ENCODE results near the gene DYSF.

DYSF gene

GRCh38 chr2:71502941-71503738 is 49.8 kb downstream of the DYSF start:
- no peak for DNase-seq (ENCODE audit: low read depth)

- DNase-seq (ENCODE audit: low read depth), result no peak
These were observed 50.5 kb downstream of the DYSF start for GRCh38 chr2:71503837-71504236.

GRCh38 chr2:71504611-71505010 is 51.2 kb downstream of the DYSF start:
- DNase-seq (ENCODE audit: low read depth), result no peak

- no peak for DNase-seq (ENCODE audit: low read depth)
These were observed 51.9 kb downstream of the DYSF start for GRCh38 chr2:71505086-71505769.

GRCh38 chr2:71505770-71506140 is 52.4 kb downstream of the DYSF start:
- DNase-seq (ENCODE audit: low read depth), result no peak

- DNase-seq (ENCODE audit: low read depth), result no peak
These were observed 53.1 kb downstream of the DYSF start for GRCh38 chr2:71506222-71507153.

- DNase-seq (ENCODE audit: low read depth), result no peak
These were observed 54.1 kb downstream of the DYSF start for GRCh38 chr2:71507476-71507875.

- peak; percentile 24 for DNase-seq (ENCODE audit: low read depth)
These were observed 56.9 kb downstream of the DYSF start for GRCh38 chr2:71510196-71510807.

- DNase-seq (ENCODE audit: low read depth), result no peak
These were observed 57.6 kb downstream of the DYSF start for GRCh38 chr2:71510938-71511337.

GRCh38 chr2:71511776-71512175 is 58.4 kb downstream of the DYSF start:
- no peak for DNase-seq (ENCODE audit: low read depth)

- no peak for DNase-seq (ENCODE audit: low read depth)
These were observed 59.0 kb downstream of the DYSF start for GRCh38 chr2:71512386-71512785.

- no peak for DNase-seq (ENCODE audit: low read depth)
These were observed 59.7 kb downstream of the DYSF start for GRCh38 chr2:71513096-71513495.

GRCh38 chr2:71513721-71514120 is 60.4 kb downstream of the DYSF start:
- no peak for DNase-seq (ENCODE audit: low read depth)

- no peak for DNase-seq (ENCODE audit: low read depth)
These were observed 63.0 kb downstream of the DYSF start for GRCh38 chr2:71516253-71516888.

- no peak for DNase-seq (ENCODE audit: low read depth)
These were observed 64.5 kb downstream of the DYSF start for GRCh38 chr2:71517851-71518250.

- no peak for DNase-seq (ENCODE audit: low read depth)
These were observed 68.1 kb downstream of the DYSF start for GRCh38 chr2:71521436-71521950.

- no peak for DNase-seq (ENCODE audit: low read depth)
These were observed 71.1 kb downstream of the DYSF start for GRCh38 chr2:71524476-71524875.

GRCh38 chr2:71526141-71526540 is 72.8 kb downstream of the DYSF start:
- DNase-seq (ENCODE audit: low read depth), result no peak

- DNase-seq (ENCODE audit: low read depth), result no peak
These were observed 73.6 kb downstream of the DYSF start for GRCh38 chr2:71526975-71527374.

- no peak for DNase-seq (ENCODE audit: low read depth)
These were observed 74.8 kb downstream of the DYSF start for GRCh38 chr2:71528131-71528591.

- no peak for DNase-seq (ENCODE audit: low read depth)
These were observed 75.4 kb downstream of the DYSF start for GRCh38 chr2:71528749-71529148.
